ENCODE measurements around the gene MIER2. TPM values are rescaled to one million over a fixed set of nuclear protein-coding genes. Genes with fewer than 3 reads are reported as not detected.

The MIER2 gene
- total RNA-seq, 4 donors from 2014 or later, result 2.4 to 16.0 (median 9.2) TPM

GRCh38 chr19:359653-359925 lies 15.0 kb upstream of the MIER2 start:
- TF ChIP-seq, protein P1, sequence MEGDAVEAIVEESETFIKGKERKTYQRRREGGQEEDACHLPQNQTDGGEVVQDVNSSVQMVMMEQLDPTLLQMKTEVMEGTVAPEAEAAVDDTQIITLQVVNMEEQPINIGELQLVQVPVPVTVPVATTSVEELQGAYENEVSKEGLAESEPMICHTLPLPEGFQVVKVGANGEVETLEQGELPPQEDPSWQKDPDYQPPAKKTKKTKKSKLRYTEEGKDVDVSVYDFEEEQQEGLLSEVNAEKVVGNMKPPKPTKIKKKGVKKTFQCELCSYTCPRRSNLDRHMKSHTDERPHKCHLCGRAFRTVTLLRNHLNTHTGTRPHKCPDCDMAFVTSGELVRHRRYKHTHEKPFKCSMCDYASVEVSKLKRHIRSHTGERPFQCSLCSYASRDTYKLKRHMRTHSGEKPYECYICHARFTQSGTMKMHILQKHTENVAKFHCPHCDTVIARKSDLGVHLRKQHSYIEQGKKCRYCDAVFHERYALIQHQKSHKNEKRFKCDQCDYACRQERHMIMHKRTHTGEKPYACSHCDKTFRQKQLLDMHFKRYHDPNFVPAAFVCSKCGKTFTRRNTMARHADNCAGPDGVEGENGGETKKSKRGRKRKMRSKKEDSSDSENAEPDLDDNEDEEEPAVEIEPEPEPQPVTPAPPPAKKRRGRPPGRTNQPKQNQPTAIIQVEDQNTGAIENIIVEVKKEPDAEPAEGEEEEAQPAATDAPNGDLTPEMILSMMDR (IDR thresholded peaks at IDR 0.05; ENCODE audit: low read depth), result no peak

- TF ChIP-seq, protein P1 (IDR thresholded peaks at IDR 0.05; ENCODE audit: low read depth), result no peak
Measured at GRCh38 chr19:355134-355533, 10.5 kb upstream of the MIER2 start.

DNA sequence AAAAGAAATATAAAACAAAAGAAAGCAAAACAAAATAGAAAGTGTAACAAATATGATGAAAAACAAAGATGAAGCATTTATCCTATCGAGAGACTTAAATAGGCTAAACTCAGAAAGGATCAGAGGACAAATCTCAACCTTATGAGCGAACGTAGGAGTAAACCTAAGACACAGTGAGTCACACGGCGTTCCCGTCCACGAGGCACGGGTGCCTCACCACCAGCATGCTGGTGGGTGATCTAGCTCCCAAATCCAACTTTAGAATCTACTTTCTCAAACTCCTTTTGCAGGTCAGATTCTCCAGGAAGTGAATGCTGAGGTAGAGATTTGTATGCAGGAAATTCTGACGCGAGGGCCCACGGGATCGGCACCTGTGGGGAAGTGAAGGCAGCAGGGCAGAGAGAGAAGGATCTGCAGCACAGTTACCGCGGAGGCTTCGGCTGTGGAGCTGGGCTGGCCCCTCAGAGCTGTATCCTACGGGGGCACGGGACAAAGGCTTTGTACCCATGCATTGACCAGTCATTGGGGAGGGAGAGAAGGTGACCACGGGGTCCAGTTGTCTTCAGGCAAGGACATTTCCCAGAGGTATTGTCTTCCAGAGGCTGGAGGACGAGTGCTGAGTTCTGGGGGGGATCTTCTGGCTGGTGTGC lies 7.5 kb upstream of the MIER2 start:
- TF ChIP-seq, protein P1 (IDR thresholded peaks at IDR 0.05; ENCODE audit: low read depth), result no peak

GRCh38 chr19:347946-348861 lies 3.6 kb upstream of the MIER2 start:
- TF ChIP-seq, protein P1 (IDR thresholded peaks at IDR 0.05; ENCODE audit: low read depth), result no peak

GRCh38 chr19:345320-345879 lies 804 bp upstream of the MIER2 start:
- TF ChIP-seq, protein P1 (IDR thresholded peaks at IDR 0.05; ENCODE audit: low read depth), result no peak

DNA sequence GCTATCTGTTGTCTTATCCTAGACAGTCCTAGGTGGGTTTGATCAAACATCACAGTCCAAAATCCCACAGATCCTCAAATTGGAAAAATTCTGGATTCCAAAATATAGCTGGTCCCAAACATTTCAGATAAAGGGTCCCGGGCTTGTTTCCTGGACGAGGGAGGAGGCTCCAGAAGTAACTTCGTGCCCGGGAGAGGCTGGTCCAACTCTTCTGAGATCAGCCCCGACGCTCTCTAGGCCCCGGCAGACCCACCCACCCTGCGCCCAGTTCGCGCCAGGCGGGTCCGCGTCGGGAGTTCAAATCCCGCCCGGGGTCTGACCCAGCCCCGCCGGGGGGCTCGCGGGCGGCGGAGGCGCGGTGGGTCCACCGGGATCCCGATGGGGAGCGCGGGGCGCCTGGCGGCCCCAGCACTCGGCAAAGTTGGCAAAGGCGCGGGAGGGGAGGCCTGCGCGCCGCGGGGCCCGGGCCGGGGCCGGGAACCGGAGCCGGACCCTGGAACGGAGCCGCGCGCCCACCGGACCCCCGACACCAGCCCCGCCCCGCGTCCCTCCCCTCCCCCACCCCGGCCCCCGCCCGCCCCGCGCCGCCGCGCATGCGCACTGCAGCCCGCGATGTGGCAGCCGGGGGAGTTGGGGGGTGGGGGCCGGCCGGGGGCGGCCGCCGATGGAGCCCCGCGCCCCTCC lies 513 bp downstream of the MIER2 start:
- TF ChIP-seq, protein P1 (IDR thresholded peaks at IDR 0.05; ENCODE audit: low read depth), result no peak

Data from subcutaneous adipose tissue (tissue), 4 donors.